SW 1271 (cell line): ENCODE data around the gene EIF4E2.

Source experiments
- DNase-seq, 2 experiments: peaks; one replicate each; lab custom pipeline; 2025; lab: John Stamatoyannopoulos, UW

EIF4E2 gene

GRCh38 chr2:232600053-232600773, 49.7 kb downstream of the EIF4E2 start:
- no peak for DNase-seq

DNA sequence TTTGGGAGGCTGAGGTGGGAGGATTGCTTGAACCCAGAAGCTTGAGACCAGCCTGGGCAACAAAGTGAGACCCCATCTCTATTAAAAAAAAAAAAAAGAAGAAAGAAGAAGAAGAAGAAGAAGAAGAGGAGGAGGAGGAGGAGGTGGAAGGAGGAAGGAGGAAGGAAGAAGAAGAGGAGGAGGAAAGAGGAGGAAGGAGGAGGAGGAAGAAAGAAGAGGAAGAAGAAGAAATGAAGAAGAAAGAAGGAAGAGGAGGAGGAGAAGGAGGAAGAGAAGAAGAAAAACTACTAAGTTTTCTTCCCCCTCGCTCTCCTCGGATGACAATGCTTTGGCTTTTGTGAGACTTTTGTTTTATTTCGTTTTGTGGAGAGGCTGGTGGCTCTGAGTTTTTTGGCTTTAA, 52.8 kb downstream of the EIF4E2 start:
- no peak for DNase-seq

DNA sequence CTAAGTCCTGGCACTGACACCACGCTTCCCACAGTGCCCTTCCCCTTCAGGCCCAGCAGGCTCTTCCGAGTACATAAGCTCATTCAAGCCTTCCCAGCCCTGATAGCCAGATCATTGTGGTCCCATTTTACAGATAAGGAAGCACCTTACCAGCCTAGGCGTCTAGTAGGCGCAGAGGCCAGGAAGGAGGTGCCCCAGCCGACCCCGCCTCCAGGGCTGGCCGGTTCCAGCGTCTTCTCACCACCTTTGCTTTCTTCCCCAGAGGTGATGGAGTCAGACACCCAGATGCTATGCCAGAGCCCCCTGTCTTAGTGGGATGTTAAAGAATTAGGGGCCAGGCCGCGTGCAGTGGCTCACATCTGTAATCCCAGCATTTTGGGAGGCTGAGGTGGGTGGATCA, 54.0 kb downstream of the EIF4E2 start:
- no peak for DNase-seq

DNA sequence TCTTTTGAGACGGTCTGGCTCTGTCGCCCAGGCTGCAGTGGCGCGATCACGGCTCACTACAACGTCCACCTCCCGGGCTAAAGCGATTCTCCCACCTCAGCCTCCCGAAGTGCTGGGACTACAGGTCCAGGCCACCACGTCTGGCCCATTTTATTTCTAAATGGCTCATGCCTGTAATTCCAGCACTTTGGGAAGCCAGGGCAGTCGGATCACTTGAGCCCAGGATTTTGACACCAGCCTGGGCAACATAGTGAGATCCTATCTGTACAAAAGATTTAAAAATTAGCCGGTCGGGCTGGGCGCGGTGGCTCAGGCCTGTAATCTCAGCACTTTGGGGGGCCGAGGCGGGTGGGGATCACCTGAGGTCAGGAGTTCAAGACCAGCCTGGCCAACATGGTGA, 56.5 kb downstream of the EIF4E2 start:
- no peak for DNase-seq

DNA sequence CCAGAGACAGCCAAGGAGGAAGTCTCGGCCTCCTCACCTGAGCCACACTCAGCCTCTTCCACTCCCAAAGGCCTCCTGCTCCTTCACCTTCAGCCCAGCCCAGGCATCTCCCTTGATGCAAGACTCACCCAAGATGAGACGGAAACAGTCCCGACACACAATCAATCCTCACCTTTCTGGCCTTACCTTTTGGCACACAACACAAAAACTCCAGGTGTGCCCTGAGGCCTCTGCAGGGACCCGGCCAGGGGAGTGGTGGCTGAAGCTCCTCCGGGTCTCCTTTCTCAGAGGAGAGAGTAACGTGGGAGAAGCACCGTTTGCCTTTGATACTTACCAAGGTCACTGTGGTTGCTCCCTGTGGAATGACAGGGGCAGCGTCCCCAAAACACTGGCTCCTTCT, 59.1 kb downstream of the EIF4E2 start:
- no peak for DNase-seq

DNA sequence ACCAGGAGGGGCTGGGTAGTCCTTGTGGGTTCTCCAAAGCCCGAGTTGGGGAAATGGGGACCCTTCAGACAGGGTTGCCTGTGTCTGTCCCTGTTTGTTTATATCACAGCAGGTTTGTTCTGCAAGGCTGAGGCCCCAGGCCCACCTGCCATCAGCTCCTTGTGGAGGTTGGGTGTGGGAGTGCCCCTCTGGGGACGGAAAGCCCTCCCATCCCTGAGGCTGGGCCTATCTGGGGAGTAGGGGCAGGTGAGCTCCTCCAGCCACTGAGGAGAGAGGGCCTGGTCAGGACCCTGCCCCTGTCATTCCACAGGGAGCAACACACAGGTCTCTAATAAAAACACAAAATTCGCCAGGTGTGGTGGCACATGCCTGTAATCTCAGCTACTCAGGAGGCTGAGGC, 59.6 kb downstream of the EIF4E2 start:
- no peak for DNase-seq

- no peak for DNase-seq
These were observed 60.6 kb downstream of the EIF4E2 start for GRCh38 chr2:232611061-232611460.

DNA sequence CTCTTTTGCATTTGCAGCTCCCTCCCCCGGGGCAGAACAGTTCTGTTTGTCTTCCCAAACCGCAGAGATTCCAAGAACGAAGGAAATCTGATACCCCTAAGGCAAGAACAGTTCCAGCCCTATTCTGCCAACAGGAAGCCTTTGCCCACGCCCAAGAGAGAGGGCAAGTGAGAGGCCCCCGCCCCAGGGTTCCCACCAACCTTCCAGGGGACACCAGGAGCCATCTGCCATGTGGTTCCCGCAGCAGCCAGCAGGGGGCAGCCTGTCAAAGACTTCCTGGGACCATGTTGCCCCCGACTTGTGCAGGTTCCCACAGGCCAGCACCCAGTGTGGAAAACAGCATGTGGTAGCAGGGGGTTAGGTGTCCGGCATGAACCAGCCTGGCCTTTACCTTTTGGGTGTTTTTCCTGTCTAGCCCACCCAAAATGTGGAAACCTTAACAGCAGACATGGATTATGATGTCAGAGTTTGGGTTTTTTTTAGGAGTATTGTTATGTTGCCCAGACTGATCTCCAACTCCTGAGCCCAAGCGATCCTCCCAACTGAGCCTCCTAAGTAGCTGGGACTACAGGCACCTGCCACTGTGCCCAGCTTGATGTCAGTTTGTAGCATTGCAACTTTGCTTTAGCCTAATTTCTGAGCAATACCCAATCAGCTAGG, 61.2 kb downstream of the EIF4E2 start:
- DNase-seq, result peak in 1 of 2 experiments; percentile 49

GRCh38 chr2:232613538-232614134, 63.1 kb downstream of the EIF4E2 start:
- DNase-seq, result no peak

- DNase-seq, result no peak
These were observed 64.8 kb downstream of the EIF4E2 start for GRCh38 chr2:232615339-232615738.
